HG03135 (cell line): Measurements from ENCODE around the gene PTPRM.

Source experiments
- ATAC-seq: cut with Tn5 transposase; IDR thresholded peaks from one replicate; pipeline ENCODE4 v1.9.1; 2021; ENCODE audit warnings: mild to moderate bottlenecking, moderate library complexity; ENCODE audit not compliant: unreplicated experiment

PTPRM gene

GRCh38 chr18:7885865-7886264 lies 318.7 kb downstream of the PTPRM start:
- ATAC-seq: no peak

- ATAC-seq: no peak
Observed at GRCh38 chr18:7886436-7886835, 319.3 kb downstream of the PTPRM start.

DNA sequence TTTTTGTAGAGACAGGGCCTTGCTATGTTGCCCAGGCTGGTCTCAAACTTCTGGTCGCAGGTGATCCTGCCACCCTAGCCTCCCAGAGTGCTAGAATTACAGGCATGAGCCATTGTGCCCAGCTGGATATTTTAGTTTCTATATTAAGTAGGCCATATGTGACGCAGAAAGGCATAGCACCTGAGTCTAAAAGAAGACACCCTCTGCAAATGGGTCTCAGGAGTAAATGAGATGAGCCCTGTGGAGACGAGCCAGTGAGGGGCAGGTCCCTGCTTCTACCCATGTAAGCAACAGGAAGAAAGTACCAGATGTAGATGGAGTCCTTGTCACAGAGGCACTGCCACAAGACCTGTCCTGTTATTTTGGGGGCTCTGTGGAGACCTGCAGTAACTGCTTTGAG lies 322.4 kb downstream of the PTPRM start:
- ATAC-seq: no peak

- ATAC-seq: no peak
Observed at GRCh38 chr18:7890075-7890474, 323.0 kb downstream of the PTPRM start.

GRCh38 chr18:7892556-7892955 lies 325.4 kb downstream of the PTPRM start:
- ATAC-seq: no peak

- no peak for ATAC-seq
Observed at GRCh38 chr18:7894592-7894991, 327.5 kb downstream of the PTPRM start.

DNA sequence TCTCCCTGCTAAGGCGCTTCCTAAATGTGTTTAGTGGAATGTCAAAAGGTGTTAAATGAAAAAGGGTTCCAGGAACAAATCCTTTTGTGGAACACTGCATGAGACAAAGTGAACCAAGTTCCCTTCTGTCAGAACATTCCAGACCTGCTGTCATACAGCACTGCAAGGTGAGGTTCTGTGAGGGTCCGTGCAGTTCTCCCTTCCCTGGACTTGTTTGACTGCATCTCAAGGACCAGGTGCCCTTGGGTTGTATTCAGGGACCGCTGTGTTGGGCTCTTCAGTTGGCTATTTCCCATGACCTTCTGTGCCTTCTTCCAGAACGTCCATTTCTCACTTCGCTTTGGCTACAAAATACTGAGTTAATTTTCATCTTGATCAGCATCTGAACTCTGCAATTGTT lies 328.2 kb downstream of the PTPRM start:
- ATAC-seq: no peak

DNA sequence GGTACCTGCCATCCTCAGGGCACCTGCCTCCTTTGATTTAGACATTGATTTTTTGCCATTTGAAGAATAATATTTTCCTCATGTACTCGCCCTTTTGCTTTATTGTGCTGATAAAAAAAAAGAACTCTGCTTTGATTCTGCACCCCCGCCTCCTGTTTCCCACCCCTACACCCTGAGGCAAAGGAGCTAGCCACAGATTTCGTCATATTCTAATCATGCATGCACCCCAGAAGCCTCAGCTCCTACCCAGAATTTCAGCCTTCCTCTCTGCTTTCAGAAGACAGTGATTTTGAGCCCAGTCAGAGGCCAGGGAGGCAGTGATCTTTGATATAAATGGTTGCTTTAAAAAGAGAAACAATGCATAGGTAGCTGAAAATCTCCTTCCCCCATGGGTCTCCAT lies 329.0 kb downstream of the PTPRM start:
- ATAC-seq: no peak

DNA sequence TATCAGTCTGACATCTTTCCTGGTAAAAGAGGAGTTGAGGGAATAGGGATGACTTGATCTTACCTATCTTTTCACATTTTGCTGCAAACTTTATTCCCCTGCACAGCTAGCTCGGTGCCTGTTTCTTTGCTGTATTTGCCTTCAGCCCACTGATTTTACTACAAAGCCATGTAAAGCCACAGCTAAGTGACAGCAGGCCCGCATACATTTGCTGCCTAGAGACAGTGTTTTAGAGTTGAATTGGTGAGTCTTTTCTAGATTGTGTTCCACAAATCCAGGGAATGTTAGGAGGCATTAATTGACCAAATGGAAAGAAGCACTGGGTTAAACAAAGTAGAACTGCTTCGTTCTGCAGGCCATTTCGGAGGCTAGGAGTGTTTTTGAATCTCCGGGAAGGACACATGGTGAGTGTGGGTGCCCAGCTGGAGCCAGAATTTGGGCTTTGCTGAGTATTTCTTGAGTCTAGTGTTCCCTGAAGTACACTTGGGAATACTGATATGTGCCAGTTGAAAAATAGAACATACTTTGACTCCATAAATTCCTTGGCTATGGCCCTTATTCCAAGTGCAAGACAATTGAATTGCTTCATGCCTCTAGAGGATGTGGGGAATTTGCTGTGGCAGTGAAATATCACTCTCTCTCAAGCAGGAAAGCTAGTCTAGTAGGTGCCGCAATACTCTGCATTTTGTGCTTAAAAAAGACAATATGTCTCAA lies 329.8 kb downstream of the PTPRM start:
- no peak for ATAC-seq

DNA sequence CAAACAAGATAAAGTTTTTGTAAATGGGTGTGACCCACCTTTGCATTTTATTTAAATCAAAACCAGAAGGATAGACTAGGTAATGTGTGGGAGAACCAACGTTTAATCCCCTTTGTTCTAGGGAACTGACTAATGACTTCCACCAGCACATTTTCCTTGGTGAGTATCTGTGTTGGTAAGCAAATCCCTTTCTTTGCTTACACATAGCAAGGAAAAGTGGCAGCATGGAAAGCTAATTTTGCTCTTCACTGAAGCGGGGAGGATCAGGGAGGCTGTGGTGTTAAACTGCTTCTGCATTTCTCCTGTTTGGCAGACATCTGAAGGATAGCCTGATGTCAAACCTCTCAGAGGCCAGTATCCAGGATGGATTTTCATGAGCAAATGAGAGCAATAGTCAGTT lies 331.1 kb downstream of the PTPRM start:
- no peak for ATAC-seq

DNA sequence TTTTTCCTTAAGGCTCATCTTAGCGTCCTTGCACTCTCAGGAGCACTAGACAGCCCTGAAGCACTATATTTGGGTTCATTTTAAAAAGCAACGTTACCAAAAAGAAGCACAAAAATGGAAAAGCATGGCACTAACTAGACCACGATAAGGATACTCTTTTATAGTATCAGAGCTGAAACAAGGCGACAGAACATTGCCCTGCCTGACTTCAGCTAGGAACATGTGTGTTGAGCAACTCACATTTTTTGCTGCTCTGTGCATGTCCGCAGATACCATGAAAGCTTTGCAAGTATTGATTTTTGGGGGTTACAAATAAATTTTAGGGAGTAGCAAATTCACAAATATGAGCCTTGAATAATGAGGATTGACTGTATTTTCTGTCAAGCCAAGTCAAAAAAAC lies 332.0 kb downstream of the PTPRM start:
- ATAC-seq: no peak

DNA sequence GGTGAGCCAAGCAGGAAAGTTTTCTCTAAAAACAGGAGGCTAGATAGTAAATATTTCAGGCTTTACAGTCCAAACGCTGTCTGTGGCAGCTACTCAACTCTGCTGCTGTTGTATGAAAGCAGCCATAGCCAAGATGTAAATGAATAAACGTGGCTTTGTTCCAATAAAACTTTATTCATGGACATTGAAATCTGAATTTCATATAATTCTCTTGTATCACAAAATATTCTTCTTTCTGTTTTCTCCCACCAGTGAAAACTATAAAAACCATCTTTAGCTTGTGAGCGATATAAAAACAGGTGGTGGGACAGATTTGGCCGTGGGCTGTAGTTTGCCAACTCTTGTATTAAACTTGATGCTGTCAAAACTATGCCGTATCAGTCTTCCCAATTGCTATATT lies 333.0 kb downstream of the PTPRM start:
- ATAC-seq: no peak

- ATAC-seq: no peak
Observed at GRCh38 chr18:7901657-7902056, 334.5 kb downstream of the PTPRM start.

GRCh38 chr18:7902399-7902839 lies 335.3 kb downstream of the PTPRM start:
- no peak for ATAC-seq

DNA sequence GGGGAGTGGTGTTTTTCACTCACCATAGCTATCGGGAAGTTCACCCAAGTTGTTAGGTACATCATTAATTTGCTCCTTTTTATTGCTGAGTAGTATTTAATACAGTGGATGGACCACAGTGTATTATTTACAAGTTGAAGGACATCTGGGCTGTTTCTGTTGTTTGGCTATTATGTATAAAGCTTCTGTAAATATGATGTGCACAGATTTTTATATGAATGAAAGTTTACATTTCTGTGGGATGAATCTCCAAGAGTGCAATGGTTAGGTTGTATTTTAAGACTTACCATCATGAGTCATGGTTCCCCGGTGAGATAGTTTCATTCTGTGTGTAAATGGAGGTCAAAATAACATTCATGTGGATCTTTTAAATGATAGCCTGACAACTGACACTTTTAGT lies 337.4 kb downstream of the PTPRM start:
- no peak for ATAC-seq

- ATAC-seq: no peak
Observed at GRCh38 chr18:7908681-7909299, 341.7 kb downstream of the PTPRM start.

GRCh38 chr18:7914834-7915670 lies 347.9 kb downstream of the PTPRM start:
- no peak for ATAC-seq

- no peak for ATAC-seq
Observed at GRCh38 chr18:7918701-7919100, 351.6 kb downstream of the PTPRM start.

- ATAC-seq: no peak
Observed at GRCh38 chr18:7919565-7919964, 352.4 kb downstream of the PTPRM start.

- no peak for ATAC-seq
Observed at GRCh38 chr18:7921938-7922587, 354.9 kb downstream of the PTPRM start.

- ATAC-seq: no peak
Observed at GRCh38 chr18:7923105-7923504, 356.0 kb downstream of the PTPRM start.
